T-helper 2 cell treated with Interferon-gamma antibody and Interleukin-4, amounts not matched to agents 5 μg/mL and 100 μg/mL, for 36 hours (primary cell): Measurements from ENCODE around the gene TGM1.

ENCODE experiments used
- DNase-seq: peaks from one replicate; pipeline ENCODE4 v3.0.0; 2021; ENCODE audit warnings: low spot score
- H3K27ac Mint-ChIP-seq: one replicate; pipeline ENCODE4 v1.8.0; 2021; ENCODE audit warnings: mild to moderate bottlenecking, mixed read lengths
- H3K27me3 Mint-ChIP-seq: one replicate; pipeline ENCODE4 v1.8.0; 2021; ENCODE audit warnings: low read depth, mixed read lengths
- H3K36me3 Mint-ChIP-seq: one replicate; pipeline ENCODE4 v1.8.0; 2021; ENCODE audit warnings: low read depth, mixed read lengths
- H3K4me1 Mint-ChIP-seq: one replicate; pipeline ENCODE4 v1.8.0; 2021; ENCODE audit warnings: low read depth, mixed read lengths
- H3K4me3 Mint-ChIP-seq: one replicate; pipeline ENCODE4 v1.8.0; 2022; ENCODE audit warnings: mild to moderate bottlenecking, moderate library complexity, mixed read lengths
- H3K9me3 Mint-ChIP-seq: one replicate; pipeline ENCODE4 v1.8.0; 2021; ENCODE audit warnings: mixed read lengths

Gene TGM1

DNA sequence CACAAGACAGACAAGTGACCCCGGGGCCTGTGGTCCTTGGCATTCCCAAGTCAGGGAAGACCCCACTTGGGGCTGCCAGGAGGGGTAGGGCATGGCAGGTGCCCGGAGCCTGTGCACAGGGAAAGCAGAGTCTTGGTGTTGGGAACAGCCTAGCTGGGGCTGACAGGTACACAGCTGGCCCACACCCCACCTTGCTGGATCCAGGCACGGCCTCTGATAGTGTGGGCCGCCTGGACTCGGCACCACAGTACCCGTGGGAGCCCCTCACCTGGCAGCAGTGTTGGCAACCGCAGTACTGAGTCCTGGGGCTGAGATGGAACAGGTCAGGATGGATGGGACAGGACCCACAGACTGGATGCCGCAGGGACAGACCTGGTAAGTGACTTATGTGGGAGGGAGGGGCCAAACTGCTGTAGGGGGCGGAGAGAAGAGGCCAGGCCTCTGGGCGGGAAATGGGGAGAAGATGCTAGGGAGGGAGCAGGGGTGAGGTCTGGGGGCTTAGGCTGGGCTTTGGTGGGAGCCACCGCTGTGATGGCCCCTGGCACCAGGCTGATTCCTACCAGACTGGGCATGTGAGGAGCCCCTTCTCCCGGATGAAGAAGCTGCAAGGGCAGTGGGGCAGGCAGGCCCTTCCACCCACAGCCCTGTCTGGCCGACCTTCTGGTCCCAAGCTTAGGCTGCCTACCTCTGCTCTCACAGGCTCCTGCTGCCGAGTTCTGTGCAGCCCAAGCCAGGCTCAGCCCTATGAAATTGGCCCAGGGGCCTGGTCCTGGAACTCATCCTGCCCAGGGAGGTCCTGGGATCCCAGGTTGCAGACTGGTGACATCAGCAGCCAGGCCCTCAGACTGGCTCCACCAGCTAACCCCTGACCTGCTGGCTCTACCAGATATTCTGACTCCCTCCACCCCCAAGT, at the start of gene TGM1:
Gene TGM1 (minus strand): TSS at position 357 of the 913 bp plus-strand sequence. CDS start 825 bp downstream, outside the sequence.
- no peak for DNase-seq
- H3K36me3 Mint-ChIP-seq, result peaks cover 17% of the 10 kb centered on the region
- H3K4me1 Mint-ChIP-seq, result peaks cover 2% of the 10 kb centered on the region
- no peaks in the 10 kb centered on the region for H3K27me3 Mint-ChIP-seq
- no peaks in the 10 kb centered on the region for H3K9me3 Mint-ChIP-seq
- no peak within 1 kb of the TSS for H3K4me3 Mint-ChIP-seq
- no peak within 1 kb of the TSS for H3K27ac Mint-ChIP-seq

- DNase-seq, result no peak
- H3K36me3 Mint-ChIP-seq, result peaks cover 42% of the 10 kb centered on the region
- H3K4me3 Mint-ChIP-seq, result peak overlapping the region; percentile 87
- no peaks in the 10 kb centered on the region for H3K27me3 Mint-ChIP-seq
- peak overlapping the region; percentile 80 for H3K27ac Mint-ChIP-seq
- H3K4me1 Mint-ChIP-seq, result peaks cover 62% of the 10 kb centered on the region
- no peaks in the 10 kb centered on the region for H3K9me3 Mint-ChIP-seq
Measured at GRCh38 chr14:24311837-24312615, 49.0 kb upstream of the TGM1 start.

GRCh38 chr14:24310646-24311604, 47.9 kb upstream of the TGM1 start, which contains the start of gene LTB4R:
TSS of gene LTB4R (plus strand) at chr14:24311502. CDS start at chr14:24315652, 4,150 bp downstream.
- Mint-ChIP-seq H3K36me3 (peaks cover 50% of the 10 kb centered on the region), H3K27me3 (no peaks in the 10 kb centered on the region)

GRCh38 chr14:24310265-24310645, 47.3 kb upstream of the TGM1 start:
- Mint-ChIP-seq H3K9me3 (no peaks in the 10 kb centered on the region), H3K4me1 (peaks cover 58% of the 10 kb centered on the region), H3K27ac (peak overlapping the region; percentile 77), H3K4me3 (peak overlapping the region; percentile 87), H3K36me3 (peaks cover 52% of the 10 kb centered on the region), H3K27me3 (no peaks in the 10 kb centered on the region)
- no peak for DNase-seq

More at GRCh38 chr14:24310646-24311604, 47.9 kb upstream of the TGM1 start, which contains the start of gene LTB4R:
- no peaks in the 10 kb centered on the region for H3K9me3 Mint-ChIP-seq
- H3K27ac Mint-ChIP-seq, result peak within 1 kb of the TSS; percentile 80
- peak within 1 kb of the TSS; percentile 87 for H3K4me3 Mint-ChIP-seq
- peak; percentile 63 for DNase-seq
- peaks cover 62% of the 10 kb centered on the region for H3K4me1 Mint-ChIP-seq

GRCh38 chr14:24309538-24310264, 46.7 kb upstream of the TGM1 start, which contains the start of gene LTB4R2:
TSS of gene LTB4R2 (plus strand) at chr14:24310140. CDS start at chr14:24310665, 525 bp downstream.
- no peaks in the 10 kb centered on the region for H3K9me3 Mint-ChIP-seq
- H3K4me1 Mint-ChIP-seq, result peaks cover 54% of the 10 kb centered on the region
- peak within 1 kb of the TSS; percentile 80 for H3K27ac Mint-ChIP-seq
- no peaks in the 10 kb centered on the region for H3K27me3 Mint-ChIP-seq
- H3K36me3 Mint-ChIP-seq, result peaks cover 57% of the 10 kb centered on the region
- H3K4me3 Mint-ChIP-seq, result peak within 1 kb of the TSS; percentile 87
- DNase-seq, result no peak

DNA sequence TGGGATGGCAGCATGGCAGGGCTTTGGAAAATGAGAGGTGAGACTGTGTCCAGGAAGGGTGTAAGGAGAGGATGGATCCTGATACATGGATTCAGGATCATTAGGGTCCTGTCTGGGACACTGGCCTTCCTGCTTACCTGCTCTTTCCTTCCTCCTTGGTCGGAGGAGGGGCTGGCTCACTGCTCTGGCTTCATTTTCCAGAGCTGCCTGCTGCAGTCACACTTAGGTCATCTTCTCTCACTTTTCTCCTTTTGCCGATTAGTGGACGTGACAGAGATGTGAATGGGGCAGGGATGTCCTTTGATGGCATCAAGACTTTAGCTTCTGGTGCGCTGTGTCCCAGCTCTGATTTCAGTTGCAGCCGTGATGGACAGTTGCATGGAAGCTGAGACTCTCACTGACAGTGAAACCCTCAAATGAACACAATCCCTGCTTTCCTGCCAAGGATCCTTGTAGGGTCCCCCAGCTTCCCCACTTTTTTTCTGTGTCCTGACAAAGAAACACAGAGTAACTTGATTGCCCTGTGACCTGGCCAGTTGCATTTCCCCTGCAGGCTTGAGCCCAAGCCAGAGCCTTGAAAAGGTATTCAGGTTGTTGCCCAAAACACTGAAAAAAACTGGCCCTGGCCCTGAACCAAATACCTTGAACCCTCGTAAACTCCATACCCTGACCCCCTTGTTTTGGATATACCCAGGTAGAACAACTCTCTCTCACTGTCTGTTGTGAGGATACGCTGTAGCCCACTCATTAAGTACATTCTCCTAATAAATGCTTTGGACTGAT, 45.6 kb upstream of the TGM1 start:
- H3K36me3 Mint-ChIP-seq, result peaks cover 60% of the 10 kb centered on the region
- no peak overlapping the region for H3K4me3 Mint-ChIP-seq
- H3K27me3 Mint-ChIP-seq, result no peaks in the 10 kb centered on the region

DNA sequence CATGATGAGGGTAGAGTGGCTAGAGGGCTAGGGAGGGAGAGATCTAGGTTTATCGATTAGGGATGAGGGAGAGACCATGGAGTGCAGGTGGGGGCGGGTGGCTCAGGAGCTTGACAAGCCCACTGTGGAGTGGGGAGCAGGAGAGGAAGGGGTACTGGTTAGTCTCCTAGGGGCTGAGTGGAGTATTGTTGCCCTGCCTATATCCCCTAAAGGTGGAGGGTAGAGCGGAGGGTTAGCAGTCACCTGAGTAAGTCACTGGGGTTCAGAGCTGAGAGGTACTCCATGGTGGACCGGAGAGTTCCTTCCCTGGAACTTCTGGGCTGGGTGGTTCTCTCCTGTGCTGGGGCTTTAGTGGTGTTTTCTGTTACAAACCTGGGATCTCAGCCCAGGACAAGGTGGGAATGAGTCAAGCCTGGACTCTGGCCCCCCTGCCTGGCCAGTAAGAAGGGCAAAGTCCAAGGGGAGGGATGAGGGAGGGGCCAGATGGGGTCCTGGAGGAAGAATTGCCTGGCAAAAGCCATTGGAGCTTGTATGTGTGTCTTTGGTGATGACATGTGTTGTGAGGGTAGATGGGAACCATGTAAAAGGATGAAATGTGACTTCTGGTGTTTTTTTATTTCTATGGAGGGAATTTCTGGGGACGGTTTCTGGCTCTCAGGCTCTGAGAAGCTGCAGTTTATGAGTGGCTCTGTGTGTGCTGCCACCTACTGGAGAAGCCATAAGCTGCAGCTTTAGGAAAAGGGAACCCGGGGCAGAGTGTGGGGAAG, 44.8 kb upstream of the TGM1 start, which contains the start of gene CIDEB:
Gene CIDEB (minus strand): TSS at position 403 of the 767 bp plus-strand sequence. CDS start 119 bp downstream, at position 284.
- DNase-seq, result peak; percentile 48
- peaks cover 64% of the 10 kb centered on the region for H3K36me3 Mint-ChIP-seq

More for the DNA sequence above, 45.6 kb upstream of the TGM1 start:
- Mint-ChIP-seq H3K27ac (peak overlapping the region; percentile 66), H3K4me1 (peaks cover 42% of the 10 kb centered on the region), H3K9me3 (no peaks in the 10 kb centered on the region)
- no peak for DNase-seq

GRCh38 chr14:24307156-24307574, 44.2 kb upstream of the TGM1 start:
- H3K4me3 Mint-ChIP-seq, result no peak overlapping the region

More for the DNA sequence above, 44.8 kb upstream of the TGM1 start, which contains the start of gene CIDEB:
- Mint-ChIP-seq H3K9me3 (no peaks in the 10 kb centered on the region), H3K27ac (peak within 1 kb of the TSS; percentile 66), H3K4me3 (no peak within 1 kb of the TSS), H3K4me1 (peaks cover 34% of the 10 kb centered on the region), H3K27me3 (no peaks in the 10 kb centered on the region)

GRCh38 chr14:24304019-24304387, 41.0 kb upstream of the TGM1 start:
- no peaks in the 10 kb centered on the region for H3K9me3 Mint-ChIP-seq
- H3K36me3 Mint-ChIP-seq, result peaks cover 68% of the 10 kb centered on the region
- DNase-seq, result no peak
- no peak overlapping the region for H3K27ac Mint-ChIP-seq
- peaks cover 17% of the 10 kb centered on the region for H3K4me1 Mint-ChIP-seq
- H3K27me3 Mint-ChIP-seq, result no peaks in the 10 kb centered on the region
- no peak overlapping the region for H3K4me3 Mint-ChIP-seq

More at GRCh38 chr14:24307156-24307574, 44.2 kb upstream of the TGM1 start:
- no peak for DNase-seq
- Mint-ChIP-seq H3K9me3 (no peaks in the 10 kb centered on the region), H3K27me3 (no peaks in the 10 kb centered on the region), H3K4me1 (peaks cover 28% of the 10 kb centered on the region), H3K27ac (peak overlapping the region; percentile 12), H3K36me3 (peaks cover 66% of the 10 kb centered on the region)

DNA sequence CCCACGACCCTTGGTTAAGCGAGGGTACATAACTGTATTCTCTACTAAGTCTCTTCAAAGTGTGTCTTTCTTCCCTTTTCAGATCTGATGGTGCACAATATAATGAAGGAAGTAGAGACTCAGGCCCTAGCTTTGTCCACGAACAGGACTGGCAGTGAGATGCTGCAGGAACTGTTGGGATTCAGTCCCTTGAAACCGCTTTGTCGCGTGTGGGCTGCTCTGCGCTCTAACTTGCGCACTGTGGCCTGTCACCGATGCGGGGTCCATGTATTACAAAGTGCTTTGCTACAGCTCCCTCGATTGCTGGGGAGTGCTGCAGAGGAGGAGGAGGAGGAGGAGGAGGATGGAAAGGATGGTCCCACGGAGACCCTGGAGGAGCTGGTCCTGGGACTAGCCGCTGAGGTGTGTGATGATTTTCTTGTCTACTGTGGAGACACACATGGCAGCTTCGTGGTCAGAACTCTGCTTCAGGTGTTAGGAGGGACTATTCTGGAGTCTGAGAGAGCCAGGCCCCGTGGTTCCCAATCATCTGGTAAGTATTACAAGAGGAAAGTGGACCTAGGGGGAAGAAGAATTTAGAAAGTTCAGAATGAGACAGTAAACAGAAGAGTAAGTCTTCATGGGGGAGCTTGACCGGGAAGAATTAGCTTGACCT, 37.5 kb upstream of the TGM1 start:
- Mint-ChIP-seq H3K4me1 (peaks cover 32% of the 10 kb centered on the region), H3K27ac (peak overlapping the region; percentile 94), H3K4me3 (peak overlapping the region; percentile 93), H3K27me3 (no peaks in the 10 kb centered on the region), H3K9me3 (no peaks in the 10 kb centered on the region), H3K36me3 (peaks cover 57% of the 10 kb centered on the region)
- DNase-seq, result no peak
